Measurements from ENCODE around the gene MTRF1L. TPM values are rescaled to one million over a fixed set of nuclear protein-coding genes. Genes with fewer than 3 reads are reported as not detected.

The MTRF1L gene, protein sequence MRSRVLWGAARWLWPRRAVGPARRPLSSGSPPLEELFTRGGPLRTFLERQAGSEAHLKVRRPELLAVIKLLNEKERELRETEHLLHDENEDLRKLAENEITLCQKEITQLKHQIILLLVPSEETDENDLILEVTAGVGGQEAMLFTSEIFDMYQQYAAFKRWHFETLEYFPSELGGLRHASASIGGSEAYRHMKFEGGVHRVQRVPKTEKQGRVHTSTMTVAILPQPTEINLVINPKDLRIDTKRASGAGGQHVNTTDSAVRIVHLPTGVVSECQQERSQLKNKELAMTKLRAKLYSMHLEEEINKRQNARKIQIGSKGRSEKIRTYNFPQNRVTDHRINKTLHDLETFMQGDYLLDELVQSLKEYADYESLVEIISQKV
- total RNA-seq, result 10 to 100 TPM; 15.6 to 20.6 TPM

DNA sequence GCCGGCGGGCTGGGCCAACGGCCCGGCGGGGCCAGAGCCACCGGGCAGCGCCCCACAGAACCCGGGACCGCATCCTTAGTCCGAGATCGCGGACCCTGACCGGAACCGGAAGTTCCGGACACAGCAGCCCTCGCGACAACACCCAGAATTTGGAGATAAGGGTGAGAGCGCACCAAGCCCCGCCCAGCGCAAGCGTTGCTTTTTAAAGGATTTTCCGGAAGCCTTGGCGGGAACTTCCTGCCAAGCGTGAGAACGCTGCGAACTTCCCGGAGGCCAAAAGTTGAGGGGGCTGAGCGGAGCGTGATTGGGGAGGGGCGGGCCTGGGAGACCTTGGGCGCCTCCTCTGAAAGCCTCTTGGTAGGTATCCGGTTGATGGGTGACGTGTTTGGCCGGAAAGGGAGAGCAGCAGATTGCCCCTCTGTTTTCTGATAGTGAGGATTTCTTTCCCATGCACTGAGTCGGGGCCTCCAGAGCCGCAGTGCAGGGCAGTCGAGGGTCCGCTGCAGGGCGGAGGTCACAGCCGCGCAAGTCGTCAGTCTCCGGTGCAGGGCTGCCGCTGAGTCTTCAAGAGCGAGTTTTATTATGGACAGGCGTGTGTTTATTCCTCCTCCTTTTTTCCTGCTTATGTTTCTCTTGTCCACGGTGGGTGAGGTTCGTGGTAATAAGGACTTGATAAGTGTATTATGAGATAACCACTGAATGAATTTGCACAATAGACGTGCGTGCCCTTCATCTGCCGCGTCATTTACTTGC lies at the start of gene MTRF1L:
MTRF1L (minus strand) TSS at position 97 of the 753 bp plus-strand sequence; CDS start at position 73, 24 bp downstream.
- ChIA-PET CTCF (interaction anchor here (1.0 kb wide), 1 partner anchor 19 kb away, joined by 3 read pairs; no protein-coding TSS in a partner anchor), POLR2A (interaction anchor here (1.0 to 3.3 kb wide), 3 partner anchors 17 to 20 kb away, joined by 4 to 48 read pairs (median 10); partner anchors contain the start of gene FBXO5)
- peaks cover 32% of the 10 kb centered on the region for H3K4me1 Mint-ChIP-seq (ENCODE audit: low read depth)
- peak within 1 kb of the TSS; percentile 94 for H3K4me3 Mint-ChIP-seq
- peaks cover 31% of the 10 kb centered on the region for H3K36me3 Mint-ChIP-seq (ENCODE audit: low read depth)
- peak within 1 kb of the TSS; percentile 94 for H3K27ac Mint-ChIP-seq
- ATAC-seq (peak; percentile 94), DNase-seq (peak; percentile 94)
- H3K9me3 Mint-ChIP-seq (ENCODE audit: insufficient read depth), result peaks cover 8% of the 10 kb centered on the region
- peaks cover 2% of the 10 kb centered on the region for H3K27me3 Mint-ChIP-seq (ENCODE audit: low read depth)

DNA sequence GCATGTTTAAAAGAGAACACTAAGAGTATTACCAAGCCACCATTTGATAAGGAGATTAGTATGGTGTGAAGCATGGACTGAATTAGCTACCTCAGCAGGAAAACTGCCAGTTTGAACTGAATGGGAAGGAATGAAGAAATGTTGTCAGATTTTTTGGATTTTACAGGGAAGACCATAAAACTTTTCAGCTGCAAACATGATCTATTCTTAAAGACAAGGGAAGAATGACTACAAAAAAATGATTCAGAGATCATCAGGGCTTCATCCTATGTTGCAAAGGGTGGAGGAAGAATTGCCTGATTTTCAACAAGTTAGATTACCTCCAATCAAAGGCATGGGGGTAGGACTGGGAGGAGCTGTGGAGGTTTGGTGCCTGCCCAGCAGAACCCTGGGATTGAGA lies 49.3 kb upstream of the MTRF1L start:
- CTCF ChIA-PET, result interaction anchor here (1.2 kb wide), 1 partner anchor 98 kb away, joined by 3 read pairs; no protein-coding TSS in a partner anchor
- Mint-ChIP-seq H3K4me1 (ENCODE audit: low read depth) (no peaks in the 10 kb centered on the region), H3K27ac (no peak overlapping the region), H3K27me3 (ENCODE audit: low read depth) (peaks cover 2% of the 10 kb centered on the region), H3K4me3 (no peak overlapping the region), H3K36me3 (ENCODE audit: low read depth) (no peaks in the 10 kb centered on the region), H3K9me3 (ENCODE audit: insufficient read depth) (no peaks in the 10 kb centered on the region)
- ATAC-seq (no peak), DNase-seq (no peak)
- POLR2A ChIA-PET, result no interaction called here

DNA sequence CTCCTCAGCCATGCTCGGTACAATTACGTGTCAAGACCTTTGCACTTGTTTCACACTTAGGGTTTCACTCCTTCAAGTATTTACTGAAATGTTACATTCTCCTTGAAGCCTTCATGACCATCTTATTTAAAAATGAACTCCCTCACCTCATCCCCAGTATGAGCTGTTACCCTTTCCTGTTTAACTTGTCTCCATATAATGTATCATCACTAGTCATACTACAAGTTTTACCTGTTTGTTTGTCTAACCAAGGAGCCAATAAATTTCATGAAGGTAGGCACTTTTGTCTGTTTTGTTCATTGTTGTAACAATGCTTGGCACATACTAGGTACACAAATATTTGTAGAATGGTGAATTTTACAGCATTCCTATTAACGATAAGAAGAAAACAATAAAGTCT lies 46.1 kb upstream of the MTRF1L start:
- no peak overlapping the region for H3K27ac Mint-ChIP-seq
- ChIA-PET POLR2A (no interaction called here), CTCF (no interaction called here)
- no peaks in the 10 kb centered on the region for H3K4me1 Mint-ChIP-seq (ENCODE audit: low read depth)
- H3K27me3 Mint-ChIP-seq (ENCODE audit: low read depth), result peaks cover 2% of the 10 kb centered on the region
- no peak for ATAC-seq
- DNase-seq, result no peak
- H3K4me3 Mint-ChIP-seq, result no peak overlapping the region
- H3K9me3 Mint-ChIP-seq (ENCODE audit: insufficient read depth), result no peaks in the 10 kb centered on the region
- H3K36me3 Mint-ChIP-seq (ENCODE audit: low read depth), result no peaks in the 10 kb centered on the region

DNA sequence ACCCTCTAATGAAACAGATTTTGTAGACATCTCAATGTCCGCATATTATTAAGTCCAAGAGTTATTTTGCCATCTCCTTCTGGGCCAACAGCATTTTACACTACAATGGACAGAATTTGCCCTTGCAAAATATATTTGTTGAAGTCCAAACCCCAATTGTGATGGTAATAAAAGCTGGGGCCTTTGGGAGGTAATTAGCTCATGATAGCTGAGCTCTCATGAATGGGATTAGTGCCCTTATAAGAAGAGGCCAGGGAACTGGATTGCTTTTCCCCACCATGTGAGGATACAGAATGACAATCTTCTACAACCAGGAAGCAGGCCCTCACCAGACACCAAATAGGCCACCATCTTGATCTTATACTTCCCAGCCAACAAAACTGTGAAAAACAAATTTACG lies 44.9 kb upstream of the MTRF1L start:
- Mint-ChIP-seq H3K4me3 (no peak overlapping the region), H3K27ac (no peak overlapping the region), H3K27me3 (ENCODE audit: low read depth) (peaks cover 2% of the 10 kb centered on the region), H3K36me3 (ENCODE audit: low read depth) (no peaks in the 10 kb centered on the region), H3K9me3 (ENCODE audit: insufficient read depth) (no peaks in the 10 kb centered on the region), H3K4me1 (ENCODE audit: low read depth) (no peaks in the 10 kb centered on the region)
- DNase-seq (no peak), ATAC-seq (no peak)
- POLR2A ChIA-PET, result no interaction called here
- CTCF ChIA-PET, result no interaction called here

DNA sequence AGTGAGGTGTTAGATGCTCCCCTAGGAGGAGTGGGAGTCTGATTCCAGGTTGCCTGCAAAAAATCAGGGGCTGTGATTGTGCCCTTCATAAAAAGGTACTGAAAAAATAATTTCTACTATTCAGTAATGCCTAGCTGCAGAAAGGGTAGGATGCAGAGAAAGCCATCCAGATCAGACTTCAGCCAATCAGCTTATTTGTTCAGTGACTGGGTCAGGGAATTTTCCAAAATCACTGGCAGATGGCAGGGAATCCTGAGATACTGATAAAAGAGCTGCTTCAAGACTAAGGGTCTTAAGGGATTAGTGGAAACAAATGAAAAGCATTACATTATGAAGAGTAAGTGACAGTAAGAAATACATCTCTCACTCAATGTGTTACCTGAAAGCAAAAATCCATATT lies 42.8 kb upstream of the MTRF1L start:
- no peaks in the 10 kb centered on the region for H3K4me1 Mint-ChIP-seq (ENCODE audit: low read depth)
- DNase-seq (no peak), ATAC-seq (no peak)
- no peak overlapping the region for H3K27ac Mint-ChIP-seq
- H3K9me3 Mint-ChIP-seq (ENCODE audit: insufficient read depth), result no peaks in the 10 kb centered on the region
- H3K4me3 Mint-ChIP-seq, result no peak overlapping the region
- ChIA-PET CTCF (no interaction called here), POLR2A (no interaction called here)
- H3K27me3 Mint-ChIP-seq (ENCODE audit: low read depth), result peaks cover 2% of the 10 kb centered on the region
- no peaks in the 10 kb centered on the region for H3K36me3 Mint-ChIP-seq (ENCODE audit: low read depth)

DNA sequence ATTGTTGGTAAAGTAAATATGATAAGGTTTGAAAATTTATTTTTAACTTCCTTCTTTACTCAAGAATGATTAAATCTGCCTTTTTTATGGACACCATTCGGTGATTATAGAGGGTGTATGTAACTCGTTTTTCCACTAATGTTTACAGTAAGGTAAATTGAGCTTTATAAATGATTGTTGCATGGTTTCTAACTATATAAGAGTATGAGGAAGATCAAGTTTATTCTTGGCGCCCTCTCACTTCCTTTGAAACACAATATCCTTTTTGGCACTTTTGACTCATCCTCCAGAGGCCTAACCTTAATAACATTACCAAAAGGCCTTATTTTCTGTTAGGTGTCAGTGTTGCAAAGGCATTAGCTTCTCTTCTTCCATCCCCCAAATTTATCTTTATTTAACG lies 41.8 kb upstream of the MTRF1L start:
- H3K9me3 Mint-ChIP-seq (ENCODE audit: insufficient read depth), result no peaks in the 10 kb centered on the region
- ChIA-PET CTCF (no interaction called here), POLR2A (no interaction called here)
- H3K27ac Mint-ChIP-seq, result no peak overlapping the region
- ATAC-seq (no peak), DNase-seq (no peak)
- H3K4me3 Mint-ChIP-seq, result no peak overlapping the region
- peaks cover 2% of the 10 kb centered on the region for H3K27me3 Mint-ChIP-seq (ENCODE audit: low read depth)
- H3K4me1 Mint-ChIP-seq (ENCODE audit: low read depth), result no peaks in the 10 kb centered on the region
- H3K36me3 Mint-ChIP-seq (ENCODE audit: low read depth), result no peaks in the 10 kb centered on the region

DNA sequence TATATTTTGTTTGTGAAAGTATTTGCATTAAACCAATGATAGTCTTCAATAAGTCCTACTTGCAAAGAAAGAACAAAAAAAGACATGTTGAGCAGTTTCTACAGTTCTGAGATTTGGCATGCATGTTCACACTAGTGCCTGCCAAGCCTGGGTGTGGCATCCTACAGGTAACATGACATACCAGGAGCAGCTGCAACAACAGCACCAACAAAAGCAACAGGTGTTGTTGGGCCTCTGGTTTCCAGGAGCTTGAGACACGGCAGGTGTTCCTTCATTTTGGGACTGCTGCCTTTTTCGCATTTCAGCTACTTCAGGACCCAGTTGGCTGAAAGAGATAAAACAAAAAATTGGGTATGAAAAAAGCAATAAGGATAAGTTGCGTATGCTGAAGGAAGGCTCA lies 41.2 kb upstream of the MTRF1L start:
- H3K4me1 Mint-ChIP-seq (ENCODE audit: low read depth), result no peaks in the 10 kb centered on the region
- peaks cover 2% of the 10 kb centered on the region for H3K27me3 Mint-ChIP-seq (ENCODE audit: low read depth)
- H3K36me3 Mint-ChIP-seq (ENCODE audit: low read depth), result no peaks in the 10 kb centered on the region
- DNase-seq (no peak), ATAC-seq (no peak)
- H3K4me3 Mint-ChIP-seq, result no peak overlapping the region
- no peak overlapping the region for H3K27ac Mint-ChIP-seq
- no peaks in the 10 kb centered on the region for H3K9me3 Mint-ChIP-seq (ENCODE audit: insufficient read depth)
- ChIA-PET CTCF (no interaction called here), POLR2A (no interaction called here)

DNA sequence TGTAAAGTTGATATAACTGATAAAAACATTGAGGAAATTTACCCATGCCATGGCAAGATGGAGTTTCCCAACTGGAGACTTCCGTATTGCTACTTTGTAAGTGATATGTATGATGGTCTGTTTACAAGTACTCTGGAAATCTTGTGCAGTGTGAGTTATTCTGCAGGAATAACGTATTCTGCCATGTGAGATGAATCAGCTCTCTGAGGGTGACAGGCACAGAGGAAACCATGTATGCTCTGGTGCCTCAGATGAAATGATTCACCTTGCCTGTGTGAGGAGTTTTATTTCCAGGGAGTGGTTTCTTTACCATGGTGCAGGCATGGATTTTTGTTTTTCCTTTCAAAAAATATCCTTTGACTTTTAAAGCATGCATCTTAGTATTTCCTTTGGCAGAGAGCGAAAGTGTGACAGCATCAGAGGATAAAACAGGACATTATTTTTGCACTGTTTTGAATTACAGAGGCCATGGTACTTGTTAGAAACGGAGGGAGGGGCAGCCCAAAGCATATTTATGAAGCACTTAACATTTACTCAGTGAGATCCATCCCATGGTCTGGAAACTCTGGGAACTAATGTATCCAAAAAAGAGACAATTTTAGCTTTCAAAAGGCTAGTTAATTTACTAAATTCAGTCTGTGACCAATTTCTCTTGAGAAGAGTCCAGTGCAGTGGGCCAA lies 36.0 kb upstream of the MTRF1L start:
- ATAC-seq, result no peak
- no peak for DNase-seq
- Mint-ChIP-seq H3K36me3 (ENCODE audit: low read depth) (no peaks in the 10 kb centered on the region), H3K4me3 (no peak overlapping the region), H3K27me3 (ENCODE audit: low read depth) (no peaks in the 10 kb centered on the region), H3K4me1 (ENCODE audit: low read depth) (no peaks in the 10 kb centered on the region), H3K27ac (no peak overlapping the region), H3K9me3 (ENCODE audit: insufficient read depth) (no peaks in the 10 kb centered on the region)
- ChIA-PET CTCF (interaction anchor here (1.4 kb wide), 1 partner anchor 14 kb away, joined by 6 read pairs; no protein-coding TSS in a partner anchor), POLR2A (no interaction called here)

DNA sequence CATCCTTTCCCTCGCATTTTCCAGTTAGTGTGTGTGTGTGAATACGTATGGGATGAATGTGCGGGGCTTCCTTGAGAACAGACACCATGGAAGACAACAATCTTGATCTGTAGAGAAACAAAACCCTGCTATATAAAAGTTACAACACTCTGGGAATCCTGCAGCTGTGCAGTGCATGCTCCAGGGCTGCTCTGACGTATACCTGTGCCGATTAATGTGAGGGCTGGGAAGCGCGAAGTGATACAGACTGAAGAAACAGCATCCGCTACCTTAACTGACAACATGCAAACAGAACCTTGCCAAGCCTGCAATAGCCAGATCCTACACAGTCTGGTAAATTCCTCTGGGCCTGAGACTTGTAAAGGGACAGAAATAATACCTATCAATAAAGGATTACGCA lies 31.6 kb upstream of the MTRF1L start:
- POLR2A ChIA-PET, result no interaction called here
- ATAC-seq (no peak), DNase-seq (no peak)
- Mint-ChIP-seq H3K4me3 (no peak overlapping the region), H3K4me1 (ENCODE audit: low read depth) (no peaks in the 10 kb centered on the region), H3K9me3 (ENCODE audit: insufficient read depth) (no peaks in the 10 kb centered on the region), H3K36me3 (ENCODE audit: low read depth) (no peaks in the 10 kb centered on the region), H3K27ac (no peak overlapping the region), H3K27me3 (ENCODE audit: low read depth) (peaks cover 12% of the 10 kb centered on the region)
- CTCF ChIA-PET, result no interaction called here

DNA sequence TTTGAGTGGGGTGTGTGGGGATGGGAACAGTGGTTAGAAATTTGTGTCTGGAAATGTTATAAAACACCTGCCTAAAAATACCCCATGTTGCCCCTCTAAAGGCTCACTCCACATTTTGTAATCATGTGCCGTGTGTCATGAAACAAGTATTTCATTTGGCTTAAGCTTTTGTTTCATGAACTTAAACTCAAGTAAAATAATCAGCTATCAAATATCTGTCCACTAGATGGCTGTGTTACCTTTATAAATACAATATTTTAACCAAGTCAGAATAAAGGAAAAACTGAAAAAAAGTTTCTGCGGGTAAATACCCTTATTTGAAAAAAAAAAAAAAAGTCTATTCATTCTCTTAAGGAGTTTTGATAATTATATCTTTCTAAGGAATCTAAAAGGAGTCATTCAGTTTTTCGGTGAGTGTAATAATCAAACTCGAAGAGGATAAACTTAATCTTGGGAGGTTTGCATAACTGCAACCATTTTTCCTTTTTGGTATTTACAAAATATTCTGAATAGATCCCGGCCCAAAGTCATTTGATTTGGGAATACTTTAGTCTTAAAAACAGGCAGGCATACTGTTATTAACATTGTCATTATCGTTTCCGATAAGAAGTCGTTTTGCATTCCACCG lies 29.9 kb upstream of the MTRF1L start:
- CTCF ChIA-PET, result interaction anchor here (1.5 to 1.7 kb wide), 2 partner anchors 84 to 280 kb away, joined by 3 to 4 read pairs; no protein-coding TSS in a partner anchor
- Mint-ChIP-seq H3K27me3 (ENCODE audit: low read depth) (peaks cover 19% of the 10 kb centered on the region), H3K4me3 (no peak overlapping the region), H3K9me3 (ENCODE audit: insufficient read depth) (no peaks in the 10 kb centered on the region), H3K36me3 (ENCODE audit: low read depth) (no peaks in the 10 kb centered on the region), H3K4me1 (ENCODE audit: low read depth) (no peaks in the 10 kb centered on the region), H3K27ac (no peak overlapping the region)
- POLR2A ChIA-PET, result no interaction called here
- no peak for ATAC-seq
- no peak for DNase-seq

DNA sequence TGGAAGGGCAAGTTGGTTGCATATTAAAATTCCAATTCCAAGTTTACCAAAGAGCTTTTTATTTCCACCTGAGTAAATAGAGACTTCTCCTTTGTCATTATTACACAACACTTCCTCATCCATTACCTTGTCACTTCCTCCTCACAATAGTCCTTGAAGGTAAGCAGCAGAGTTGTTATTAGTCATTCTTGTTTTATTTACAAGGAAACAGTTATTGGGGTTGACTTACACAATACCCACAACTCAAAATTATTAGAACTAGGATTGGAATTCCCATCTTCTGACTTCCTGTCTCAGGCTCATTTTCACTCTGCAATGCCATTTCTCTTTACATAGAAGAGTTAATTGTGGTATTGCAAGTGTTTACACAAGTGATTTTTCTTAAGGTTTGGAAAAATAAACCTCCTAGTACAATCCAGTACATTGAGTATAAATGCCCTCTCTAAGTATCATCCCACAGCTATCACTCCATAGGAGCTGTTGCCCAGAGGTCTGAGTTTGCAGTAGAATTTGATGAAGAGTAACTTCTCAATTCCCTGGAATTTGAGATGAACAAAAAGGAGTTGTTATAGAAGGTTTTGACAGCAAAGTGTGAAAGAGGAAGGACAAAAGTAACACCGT lies 28.9 kb upstream of the MTRF1L start:
- H3K36me3 Mint-ChIP-seq (ENCODE audit: low read depth), result no peaks in the 10 kb centered on the region
- H3K4me1 Mint-ChIP-seq (ENCODE audit: low read depth), result no peaks in the 10 kb centered on the region
- ChIA-PET POLR2A (no interaction called here), CTCF (interaction anchor here (1.7 kb wide), 1 partner anchor 281 kb away, joined by 4 read pairs; no protein-coding TSS in a partner anchor)
- no peak overlapping the region for H3K4me3 Mint-ChIP-seq
- peaks cover 19% of the 10 kb centered on the region for H3K27me3 Mint-ChIP-seq (ENCODE audit: low read depth)
- H3K27ac Mint-ChIP-seq, result no peak overlapping the region
- no peak for ATAC-seq
- DNase-seq, result no peak
- H3K9me3 Mint-ChIP-seq (ENCODE audit: insufficient read depth), result no peaks in the 10 kb centered on the region
